K562 (cell line): Measurements from ENCODE around the gene MAGI2. TPM values are rescaled to one million over a fixed set of nuclear protein-coding genes. Genes with fewer than 3 reads are reported as not detected.

Experiments
- ATAC-seq: fragments of 200-7000 bp; cut with Tn5 transposase; 3 replicates; pipeline ENCODE4 v1.9.1; 2020; ENCODE audit warnings: moderate library complexity
- BruUV-seq: library from RNA; stranded (reverse); fragments of 400-500 nt; replicated peaks from 2 replicates; lab custom pipeline; 2021; lab: Mats Ljungman, UMichigan
- CTCF ChIA-PET: fragments of 300-600 bp; formaldehyde crosslinking; extraction: SDS; loops from one replicate; lab custom pipeline; 2021; ENCODE audit warnings: low intra/inter-chr PET ratio; lab: Yijun Ruan, JAX
- POLR2A ChIA-PET: fragments of 300-600, 350-650 bp; sonication (Branson Sonifier 250); formaldehyde crosslinking; extraction: SDS; loops from one replicate; lab custom pipeline; 2021; ENCODE audit warnings: antibody characterized with exemption, inconsistent platforms; lab: Yijun Ruan, JAX
- DNase-seq, 4 experiments: peaks; one replicate each; pipeline versions ENCODE4 v3.0.0 to v3.0.0-alpha.2; 2011 to 2018; ENCODE audit warnings: low spot score in 3 of 4, mixed read lengths in 3 of 4; ENCODE audit errors: extremely low read depth in 1 of 4
- FAIRE-seq: peaks from 2 replicates; lab custom pipeline; 2011; peaks lifted over from hg19 to GRCh38; lab: Jason Lieb, UNC
- H2AFZ ChIP-seq: 2 replicates; pipeline ENCODE4 v1.6.0; 2011; ENCODE audit warnings: low read depth, low read length, control low read depth, inconsistent platforms
- H3K27ac ChIP-seq: fragments of 200-600 bp; 3 replicates; pipeline ENCODE4 v1.8.0; 2011; ENCODE audit warnings: low read depth, mild to moderate bottlenecking, control low read depth, inconsistent platforms, low read length, moderate library complexity, mixed read lengths; ENCODE audit errors: extremely low read depth
- H3K27me3 ChIP-seq, 2 experiments: fragments of 300-600 bp in 1 of 2; 2 replicates in 1 of 2; 3 replicates in 1 of 2; pipeline versions ENCODE4 v1.6.0 to v1.8.0; 2011; ENCODE audit warnings: inconsistent platforms in 2 of 2, low read length in 2 of 2, mild to moderate bottlenecking in 1 of 2, mixed read lengths in 1 of 2, moderate library complexity in 1 of 2; ENCODE audit not compliant: control insufficient read depth in 2 of 2, insufficient read depth in 2 of 2
- H3K36me3 ChIP-seq: fragments of 300-600 bp; 3 replicates; pipeline ENCODE4 v1.8.0; 2011; ENCODE audit warnings: mild to moderate bottlenecking, low read length, inconsistent platforms; ENCODE audit not compliant: control insufficient read depth, insufficient read depth
- H3K4me1 ChIP-seq, 2 experiments: fragments of 200-600 bp in 1 of 2; replicated peaks in 1 of 2; 2 replicates in 1 of 2; 3 replicates in 1 of 2; pipeline versions ENCODE4 v1.5.1 to v1.8.0; 2011; ENCODE audit warnings: inconsistent platforms in 2 of 2, low read length in 2 of 2, mild to moderate bottlenecking in 1 of 2, mixed read lengths in 1 of 2, moderate library complexity in 1 of 2; ENCODE audit not compliant: control insufficient read depth in 2 of 2, insufficient read depth in 2 of 2
- H3K4me2 ChIP-seq: 2 replicates; pipeline ENCODE4 v1.6.1; 2011; ENCODE audit warnings: low read length, control low read depth, inconsistent platforms, mixed read lengths; ENCODE audit not compliant: insufficient read depth
- H3K4me3 ChIP-seq: fragments of 200-600 bp; sonication (generic), shearing (Covaris generic); 2 replicates; pipeline ENCODE4 v1.5.1; 2016; ENCODE audit warnings: control low read depth, inconsistent platforms
- H3K79me2 ChIP-seq: fragments of 200-600 bp; 3 replicates; pipeline ENCODE4 v1.8.0; 2011; ENCODE audit warnings: low read length, inconsistent platforms; ENCODE audit not compliant: control insufficient read depth, insufficient read depth
- H3K9ac ChIP-seq, 2 experiments: 2 replicates each; pipeline versions ENCODE4 v1.6.0 to v1.6.1; 2011; ENCODE audit warnings: low read depth in 2 of 2, low read length in 2 of 2, control low read depth in 1 of 2, inconsistent platforms in 1 of 2, mild to moderate bottlenecking in 1 of 2, mixed read lengths in 1 of 2; ENCODE audit not compliant: insufficient read depth in 1 of 2
- H3K9me1 ChIP-seq: one replicate; pipeline ENCODE4 v1.6.0; 2011; ENCODE audit warnings: inconsistent platforms, mild to moderate bottlenecking, low read length, moderate library complexity; ENCODE audit not compliant: control insufficient read depth, insufficient read depth
- H3K9me3 ChIP-seq: replicated peaks from 2 replicates; pipeline ENCODE4 v1.5.1; 2011; ENCODE audit warnings: low read depth, low read length, inconsistent platforms; ENCODE audit not compliant: control insufficient read depth, insufficient read depth
- H4K20me1 ChIP-seq: replicated peaks from 2 replicates; pipeline ENCODE4 v1.6.1; 2011; ENCODE audit warnings: low read length, inconsistent platforms, mixed read lengths; ENCODE audit not compliant: control insufficient read depth, insufficient read depth
- CEBPB ChIP-seq: fragments of 450-650 bp; IDR thresholded peaks from 2 replicates; pipeline ENCODE4 v1.6.1; 2016; ENCODE audit warnings: missing genetic modification characterization, missing compliant biosample characterization
- ETV5 ChIP-seq: sonication (generic); formaldehyde crosslinking; IDR thresholded peaks from 2 replicates; pipeline ENCODE4 v1.4.0; 2020; ENCODE audit warnings: low read depth, mild to moderate bottlenecking, missing genetic modification reagents
- GATAD2A ChIP-seq: fragments of 450-650 bp; IDR thresholded peaks from 2 replicates; pipeline ENCODE4 v1.6.1; 2017
- PTBP1 ChIP-seq: fragments of 200-400 bp; formaldehyde crosslinking; IDR thresholded peaks from 2 replicates; pipeline ENCODE4 v1.6.1; 2017; ENCODE audit warnings: low read depth, low read length
- ZNF764 ChIP-seq: fragments of 250-450 bp; sonication (Bioruptor Pico); IDR thresholded peaks from 2 replicates; pipeline ENCODE4 v1.4.0; 2020; ENCODE audit warnings: low read depth, mild to moderate bottlenecking, moderate library complexity
- WGBS: fragments of 100-300 bp; shearing (Covaris generic); methylation state at CpG from one replicate; pipeline ENCODE4 v1.1.6; 2016; ENCODE audit warnings: low coverage, mixed read lengths; ENCODE audit not compliant: insufficient coverage; ENCODE audit errors: missing lambda C conversion rate; 5-methylcytosine and 5-hydroxymethylcytosine counted together
- in situ Hi-C: fragments of 300-500 bp; cut with MboI; formaldehyde crosslinking; loops from 4 replicates; pipeline ENCODE4 v1.15.0; 2018; ENCODE audit warnings: inconsistent platforms, mixed read lengths
- intact Hi-C: fragments of 100-400 bp; cut with micrococcal nuclease; formaldehyde crosslinking; loops from 2 replicates; pipeline ENCODE4 v1.14.2; 2022
- polyA plus RNA-seq, 8 experiments: library from polyadenylated mRNA; depleted of rRNA in 4 of 8; stranded (reverse) in 5 of 8; unstranded in 3 of 8; fragments of >200 nt; fragmentation: Nextera tagmentation in 2 of 8; fragmentation: Illumina TruSeq in 1 of 8; extraction: Ambion mirVana in 2 of 8; extraction: Trizol in 1 of 8; gene quantifications; 2 replicates each; pipeline versions ENCODE4 v1.2.1 to v1.2.3, GENCODE V29; 2011 to 2014; ENCODE audit warnings: inconsistent platforms in 1 of 8, missing spikeins in 1 of 8
- total RNA-seq, 7 experiments: library from RNA; depleted of rRNA in 6 of 7; stranded (reverse); fragments of >200 nt in 6 of 7; fragmentation: Illumina TruSeq in 2 of 7; extraction: Trizol in 2 of 7; gene quantifications; 2 replicates each; pipeline versions ENCODE4 v1.2.1 to v1.2.3, GENCODE V29; 2011 to 2021; ENCODE audit warnings: low replicate concordance in 1 of 7
- TF ChIP-seq, protein P1 (sequence below): fragments of 250-450 bp; sonication (Bioruptor Pico); IDR thresholded peaks from 2 replicates; pipeline ENCODE4 v1.5.0; 2021; ENCODE audit warnings: mild to moderate bottlenecking, borderline replicate concordance
- TF ChIP-seq, protein P2 (sequence below): fragments of 250-450 bp; sonication (Bioruptor Pico); IDR thresholded peaks from 2 replicates; pipeline ENCODE4 v1.8.0; 2021; ENCODE audit warnings: mild to moderate bottlenecking, moderate library complexity

MAGI2 gene
- total and polyA plus RNA-seq, 9 of the 15 experiments (the other 6 are each of a cell fraction or from before 2014, with no cell fraction given): 0.27 to 1.4 (median 0.70) TPM

DNA sequence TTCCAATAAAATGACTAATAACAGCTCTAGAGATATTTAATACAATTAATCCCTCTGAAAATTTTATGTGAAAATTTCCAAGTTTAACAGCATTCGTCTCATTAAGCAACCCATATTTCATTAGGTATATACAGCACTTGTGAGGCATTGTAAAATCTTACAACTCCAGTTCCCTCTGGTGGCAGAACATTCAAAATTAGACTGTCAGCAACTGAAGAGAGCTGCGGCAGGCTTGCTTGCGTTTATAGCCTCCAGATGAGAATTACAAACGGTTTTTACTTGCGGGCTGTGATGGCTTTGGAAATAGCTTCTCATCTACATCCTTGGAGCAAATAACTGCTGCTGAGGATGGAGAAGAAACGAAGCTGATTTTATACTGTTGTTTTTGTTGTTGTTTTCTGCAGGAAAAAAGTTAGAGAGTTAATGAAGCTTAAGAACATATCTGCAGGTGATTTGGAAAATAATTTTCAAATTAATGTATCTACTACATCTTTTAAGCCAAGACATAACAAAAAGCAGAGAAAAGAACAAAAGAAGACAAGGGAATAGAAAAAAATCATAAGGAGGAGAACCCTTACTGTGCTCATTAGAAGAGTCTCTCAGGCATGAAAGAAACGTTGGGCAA is 171.3 kb downstream of the MAGI2 start:
- ChIA-PET POLR2A (no interaction called here), CTCF (no interaction called here)
- Histone ChIP-seq H3K4me1 (no peaks in the 10 kb centered on the region), H3K4me2 (no peak overlapping the region), H3K36me3 (no peaks in the 10 kb centered on the region), H3K4me3 (no peak overlapping the region), H3K9me1 (no peaks in the 10 kb centered on the region), H3K27me3 (no peaks in the 10 kb centered on the region), H4K20me1 (no peaks in the 10 kb centered on the region), H3K27ac (no peak overlapping the region), H3K9me3 (no peaks in the 10 kb centered on the region), H2AFZ (no peak overlapping the region), H3K9ac (no peak overlapping the region), H3K79me2 (no peaks in the 10 kb centered on the region)
- TF ChIP-seq ETV5 (CRISPR knock-in tag) (no peak), CEBPB (tag) (peak; percentile 21; the same call in 1 of the 2 replicates), GATAD2A (no peak), ZNF764 (no peak), PTBP1 (no peak)
- TF ChIP-seq, protein P1, sequence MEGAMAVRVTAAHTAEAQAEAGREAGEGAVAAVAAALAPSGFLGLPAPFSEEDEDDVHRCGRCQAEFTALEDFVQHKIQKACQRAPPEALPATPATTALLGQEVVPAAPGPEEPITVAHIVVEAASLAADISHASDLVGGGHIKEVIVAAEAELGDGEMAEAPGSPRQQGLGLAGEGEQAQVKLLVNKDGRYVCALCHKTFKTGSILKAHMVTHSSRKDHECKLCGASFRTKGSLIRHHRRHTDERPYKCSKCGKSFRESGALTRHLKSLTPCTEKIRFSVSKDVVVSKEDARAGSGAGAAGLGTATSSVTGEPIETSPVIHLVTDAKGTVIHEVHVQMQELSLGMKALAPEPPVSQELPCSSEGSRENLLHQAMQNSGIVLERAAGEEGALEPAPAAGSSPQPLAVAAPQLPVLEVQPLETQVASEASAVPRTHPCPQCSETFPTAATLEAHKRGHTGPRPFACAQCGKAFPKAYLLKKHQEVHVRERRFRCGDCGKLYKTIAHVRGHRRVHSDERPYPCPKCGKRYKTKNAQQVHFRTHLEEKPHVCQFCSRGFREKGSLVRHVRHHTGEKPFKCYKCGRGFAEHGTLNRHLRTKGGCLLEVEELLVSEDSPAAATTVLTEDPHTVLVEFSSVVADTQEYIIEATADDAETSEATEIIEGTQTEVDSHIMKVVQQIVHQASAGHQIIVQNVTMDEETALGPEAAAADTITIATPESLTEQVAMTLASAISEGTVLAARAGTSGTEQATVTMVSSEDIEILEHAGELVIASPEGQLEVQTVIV: no peak
- TF ChIP-seq, protein P2, sequence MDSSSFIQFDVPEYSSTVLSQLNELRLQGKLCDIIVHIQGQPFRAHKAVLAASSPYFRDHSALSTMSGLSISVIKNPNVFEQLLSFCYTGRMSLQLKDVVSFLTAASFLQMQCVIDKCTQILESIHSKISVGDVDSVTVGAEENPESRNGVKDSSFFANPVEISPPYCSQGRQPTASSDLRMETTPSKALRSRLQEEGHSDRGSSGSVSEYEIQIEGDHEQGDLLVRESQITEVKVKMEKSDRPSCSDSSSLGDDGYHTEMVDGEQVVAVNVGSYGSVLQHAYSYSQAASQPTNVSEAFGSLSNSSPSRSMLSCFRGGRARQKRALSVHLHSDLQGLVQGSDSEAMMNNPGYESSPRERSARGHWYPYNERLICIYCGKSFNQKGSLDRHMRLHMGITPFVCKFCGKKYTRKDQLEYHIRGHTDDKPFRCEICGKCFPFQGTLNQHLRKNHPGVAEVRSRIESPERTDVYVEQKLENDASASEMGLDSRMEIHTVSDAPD (CRISPR knock-in tag): no peak
- no peak for ATAC-seq
- in situ Hi-C loops (no loop called here), intact Hi-C loops (no loop called here)
- no peak for FAIRE-seq
- DNase-seq: no peak
- under 1% methylated on average over 7 of the region's 7 CpGs for whole genome bisulfite sequencing
- BruUV-seq: no TSS peak
